HG03378 (cell line): ENCODE results near the gene NDUFAB1.
A peak's percentile ranks its signal among the peaks of the same experiment; 100 is the strongest.
"Not testable (repeated sequence)": the region's sequence is repeated elsewhere in the genome, so short reads cannot be mapped to it uniquely, and the experiment has no call there.

Experiments
- ATAC-seq: cut with Tn5 transposase; IDR thresholded peaks from one replicate; pipeline ENCODE4 v1.9.1; 2021; ENCODE audit warnings: mild to moderate bottlenecking, moderate library complexity; ENCODE audit not compliant: unreplicated experiment

Gene NDUFAB1

DNA sequence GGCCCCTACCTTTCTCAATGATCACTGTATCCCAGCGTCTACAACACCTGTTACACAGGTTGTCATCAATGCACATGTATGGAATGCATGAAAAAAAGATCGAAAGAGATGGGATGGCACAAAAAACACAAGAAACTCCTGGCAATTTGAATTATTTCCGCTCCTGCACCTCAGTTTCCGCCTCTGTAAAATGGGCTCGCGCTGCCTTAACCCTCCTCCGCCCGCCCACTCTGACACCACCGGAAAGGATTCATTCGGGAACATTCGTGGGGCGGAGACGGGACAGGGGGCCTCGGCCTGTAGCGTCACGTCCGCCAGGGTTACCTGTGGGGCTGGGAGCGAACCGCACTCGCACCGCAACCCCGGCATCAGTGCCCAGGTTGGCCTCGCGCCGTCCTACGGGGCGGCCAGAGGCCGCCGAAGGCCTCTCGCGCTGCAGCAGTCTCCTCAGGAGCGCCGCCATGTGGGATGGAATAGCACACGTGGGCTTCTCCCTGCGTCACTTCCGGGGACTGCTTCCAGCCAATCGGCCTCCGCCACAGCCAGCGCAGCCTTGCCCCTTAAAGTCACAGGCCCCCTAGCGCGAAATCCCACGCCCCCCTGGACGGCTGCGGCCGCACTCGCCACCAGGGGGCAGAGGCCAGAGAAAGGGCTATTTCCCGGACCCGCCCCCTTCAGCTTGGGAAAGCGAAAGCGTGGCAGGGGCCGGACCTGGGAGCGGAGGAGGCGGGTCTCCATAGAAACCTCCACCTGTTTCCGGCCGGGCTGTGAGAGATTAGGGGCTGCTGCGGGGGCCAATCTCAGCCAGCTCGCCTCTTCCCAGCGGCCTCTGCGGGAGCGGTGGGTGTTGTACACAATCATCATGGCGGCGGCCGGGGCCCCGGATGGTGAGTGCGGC, 39.0 kb downstream of the NDUFAB1 start, which contains the start of the genes EARS2 and UBFD1:
Gene EARS2 (minus strand): TSS at position 470 of the 898 bp plus-strand sequence. CDS start 7 bp downstream, at position 463.
Gene UBFD1 (plus strand): TSS at position 847 of the 898 bp plus-strand sequence. CDS start 16 bp downstream, at position 863.
- ATAC-seq = peak; percentile 89

DNA sequence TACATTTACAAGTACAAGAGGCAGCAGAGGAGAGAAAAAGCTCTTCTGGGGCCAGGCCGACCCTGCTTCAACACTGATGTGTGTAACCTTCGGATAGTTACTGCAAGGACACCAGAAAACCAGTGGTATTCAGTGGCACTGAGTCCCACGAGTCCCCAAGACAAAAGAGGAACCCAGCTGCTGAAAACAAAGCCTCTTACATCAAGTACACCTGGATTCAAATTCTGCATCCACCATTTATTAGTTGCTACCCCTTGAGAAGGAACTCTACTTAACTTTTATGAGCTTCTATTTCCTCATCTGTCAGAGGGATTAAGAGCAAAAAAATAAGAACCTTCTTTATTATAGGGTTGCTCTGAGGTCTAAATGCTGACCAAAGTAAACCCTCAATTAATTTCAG, 41.6 kb downstream of the NDUFAB1 start:
- ATAC-seq = no peak

DNA sequence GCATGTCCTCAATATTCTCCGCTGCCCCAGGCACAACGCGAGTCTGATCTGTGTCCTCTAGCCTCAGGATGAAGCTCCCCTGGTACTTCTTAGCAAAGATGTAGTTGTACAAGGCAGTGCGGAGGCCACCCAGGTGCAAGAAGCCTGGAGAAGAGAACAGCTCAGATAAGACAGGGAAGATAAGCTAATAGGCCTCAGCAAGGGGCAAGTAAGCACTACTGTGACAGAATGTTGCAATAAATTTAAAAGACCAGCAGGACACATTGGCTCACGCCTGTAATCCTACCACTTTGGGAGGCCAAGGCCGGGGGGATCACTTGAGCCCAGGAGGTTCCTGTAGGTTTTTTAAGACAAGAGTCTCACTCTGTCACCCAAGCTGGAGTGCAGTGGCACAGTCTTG, 44.0 kb downstream of the NDUFAB1 start:
- no peak for ATAC-seq

DNA sequence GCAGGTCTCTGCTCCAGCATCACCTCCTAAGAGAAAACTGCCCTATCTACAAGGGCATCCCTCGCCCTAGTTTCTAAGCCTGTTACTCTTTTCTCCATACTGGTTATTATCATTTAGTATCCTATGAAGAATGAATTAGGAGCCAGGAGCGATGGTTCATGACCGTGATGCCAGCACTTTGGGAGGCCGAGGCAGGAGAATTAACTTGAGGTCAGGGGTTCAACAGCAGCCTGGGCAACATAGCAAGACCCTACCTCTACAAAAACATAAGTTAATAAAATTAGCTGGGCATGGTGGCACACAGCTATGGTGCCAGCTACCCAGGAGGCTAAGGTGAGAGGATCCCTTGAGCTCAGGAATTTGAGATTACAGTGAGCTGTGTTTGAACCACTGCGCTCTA, 46.2 kb downstream of the NDUFAB1 start:
- no peak for ATAC-seq

DNA sequence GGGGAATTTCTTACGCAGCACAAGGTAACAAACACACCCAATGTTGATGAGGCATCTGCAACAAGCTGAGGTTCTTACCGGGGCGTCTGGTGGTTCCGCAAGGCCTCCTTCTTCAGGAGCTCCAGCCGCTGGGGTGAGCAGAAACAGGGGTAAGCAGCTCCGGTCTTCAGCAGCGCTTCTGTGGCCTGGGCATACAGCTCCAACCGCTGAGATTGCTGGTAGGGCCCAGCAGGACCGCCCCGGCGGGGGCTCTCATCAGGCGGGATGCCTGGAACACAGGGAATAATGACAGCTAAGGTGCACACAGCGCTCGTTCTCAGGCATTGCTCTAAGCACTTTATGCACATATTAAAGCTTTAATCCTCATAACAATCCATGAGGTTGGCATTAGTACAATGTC, 51.7 kb downstream of the NDUFAB1 start:
- no peak for ATAC-seq

DNA sequence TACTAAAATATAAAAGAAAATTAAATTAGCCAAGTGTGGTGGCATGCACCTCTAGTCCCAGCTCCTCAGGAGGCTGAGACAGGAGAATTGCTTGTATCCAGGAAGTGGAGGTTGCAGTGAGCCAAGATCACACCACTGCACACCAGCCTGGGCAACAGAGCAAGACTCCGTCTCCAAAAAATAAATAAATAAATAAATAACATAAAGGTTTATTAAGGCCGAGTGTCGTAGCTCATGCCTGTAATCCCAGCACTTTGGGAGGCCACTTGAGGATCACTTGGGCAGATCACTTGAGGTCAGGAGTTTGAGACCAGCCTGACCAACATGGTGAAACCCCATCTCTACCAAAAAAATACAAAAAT, 55.3 kb downstream of the NDUFAB1 start:
- not testable (repeated sequence) for ATAC-seq

DNA sequence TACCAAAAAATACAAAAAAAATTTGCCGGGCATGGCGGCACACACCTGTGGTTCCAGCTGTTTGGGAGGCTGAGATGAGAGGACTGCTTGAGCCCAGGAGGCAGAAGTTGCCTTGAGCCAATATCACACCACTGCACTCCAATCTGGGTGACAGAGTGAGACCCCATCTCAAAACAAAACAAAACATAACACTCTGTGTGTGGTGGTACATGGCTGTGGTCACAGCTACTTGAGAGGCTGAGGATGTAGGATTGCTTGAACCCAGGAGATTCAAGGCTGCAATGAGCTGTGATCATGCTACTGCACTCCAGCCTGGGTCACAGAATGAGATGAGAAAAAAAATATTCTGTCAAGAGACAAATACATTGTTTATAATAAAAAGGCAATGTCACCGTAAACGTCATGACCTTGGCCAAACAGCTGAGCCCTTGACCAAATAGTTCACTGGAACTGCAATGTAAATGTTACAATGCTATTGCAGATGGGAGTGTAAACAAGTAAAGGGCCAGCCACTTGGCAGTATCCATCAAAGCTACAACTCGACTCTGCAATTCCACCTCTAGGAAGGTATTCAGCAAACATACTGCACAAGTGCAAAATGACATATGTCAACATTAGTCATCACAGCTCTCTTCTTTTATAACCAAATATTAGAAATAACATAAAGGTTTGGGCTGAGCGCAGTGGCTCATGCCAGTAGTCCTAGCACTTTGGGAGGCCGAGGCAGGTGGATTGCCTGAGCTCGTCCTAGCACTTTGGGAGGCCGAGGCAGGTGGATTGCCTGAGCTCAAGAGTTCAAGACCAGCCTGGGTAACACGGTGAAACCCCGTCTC, 55.9 kb downstream of the NDUFAB1 start:
- ATAC-seq = no peak

DNA sequence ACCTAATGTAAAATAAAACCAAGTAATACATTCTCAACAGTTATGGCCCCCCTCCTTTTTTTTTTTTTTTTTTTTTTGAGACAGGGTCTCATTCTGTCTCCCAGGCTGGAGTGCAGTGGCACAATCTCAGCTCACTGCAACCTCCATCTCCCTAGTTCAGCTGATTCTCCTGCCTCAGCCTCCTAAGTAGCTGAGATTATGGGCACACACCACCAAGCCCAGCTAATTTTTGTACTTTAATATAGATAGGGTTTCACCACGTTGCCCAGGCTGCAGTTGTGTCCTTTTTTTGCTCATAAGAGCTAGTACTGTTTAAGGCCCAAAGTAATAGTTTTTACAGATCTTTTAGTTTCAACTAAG, 57.2 kb downstream of the NDUFAB1 start:
- no peak for ATAC-seq

DNA sequence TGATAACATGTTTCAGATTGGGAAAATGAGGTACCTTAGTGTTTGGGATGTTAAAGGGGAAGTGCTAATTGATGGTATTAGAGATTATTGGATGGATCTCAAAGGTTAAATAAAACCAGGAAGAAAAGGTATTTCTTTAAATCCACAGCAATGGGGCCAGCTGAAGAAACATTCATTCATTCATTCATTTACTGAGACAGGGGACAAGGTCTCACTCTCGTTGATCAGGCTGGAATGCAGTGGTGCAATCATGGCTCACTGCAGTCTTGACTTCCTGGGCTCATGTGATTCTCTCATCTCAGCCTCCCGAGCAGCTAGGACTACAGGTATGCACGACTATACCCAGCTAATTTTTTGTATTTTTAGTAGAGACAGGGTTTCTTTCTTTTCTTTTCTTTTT, 58.7 kb downstream of the NDUFAB1 start:
- ATAC-seq = no peak

DNA sequence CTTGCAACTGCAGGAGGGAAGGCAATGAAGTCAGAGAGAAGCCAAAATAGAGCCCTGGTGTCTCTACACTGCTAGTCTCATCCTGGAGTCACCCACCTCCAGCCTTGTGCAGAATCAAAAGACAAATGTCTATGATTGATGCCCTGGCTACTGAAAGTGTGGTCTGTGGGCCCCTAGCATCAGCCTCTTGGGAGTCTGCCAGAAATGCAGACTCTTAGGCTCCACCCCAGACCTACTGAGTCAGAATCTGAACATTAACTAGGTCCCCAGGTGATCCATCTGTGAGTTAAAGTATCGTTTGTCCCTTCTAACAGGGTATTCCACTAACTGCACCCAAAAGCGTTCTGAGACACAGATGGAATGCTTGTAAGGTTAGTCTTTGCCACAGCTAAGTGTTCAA, 60.2 kb downstream of the NDUFAB1 start:
- ATAC-seq = no peak

DNA sequence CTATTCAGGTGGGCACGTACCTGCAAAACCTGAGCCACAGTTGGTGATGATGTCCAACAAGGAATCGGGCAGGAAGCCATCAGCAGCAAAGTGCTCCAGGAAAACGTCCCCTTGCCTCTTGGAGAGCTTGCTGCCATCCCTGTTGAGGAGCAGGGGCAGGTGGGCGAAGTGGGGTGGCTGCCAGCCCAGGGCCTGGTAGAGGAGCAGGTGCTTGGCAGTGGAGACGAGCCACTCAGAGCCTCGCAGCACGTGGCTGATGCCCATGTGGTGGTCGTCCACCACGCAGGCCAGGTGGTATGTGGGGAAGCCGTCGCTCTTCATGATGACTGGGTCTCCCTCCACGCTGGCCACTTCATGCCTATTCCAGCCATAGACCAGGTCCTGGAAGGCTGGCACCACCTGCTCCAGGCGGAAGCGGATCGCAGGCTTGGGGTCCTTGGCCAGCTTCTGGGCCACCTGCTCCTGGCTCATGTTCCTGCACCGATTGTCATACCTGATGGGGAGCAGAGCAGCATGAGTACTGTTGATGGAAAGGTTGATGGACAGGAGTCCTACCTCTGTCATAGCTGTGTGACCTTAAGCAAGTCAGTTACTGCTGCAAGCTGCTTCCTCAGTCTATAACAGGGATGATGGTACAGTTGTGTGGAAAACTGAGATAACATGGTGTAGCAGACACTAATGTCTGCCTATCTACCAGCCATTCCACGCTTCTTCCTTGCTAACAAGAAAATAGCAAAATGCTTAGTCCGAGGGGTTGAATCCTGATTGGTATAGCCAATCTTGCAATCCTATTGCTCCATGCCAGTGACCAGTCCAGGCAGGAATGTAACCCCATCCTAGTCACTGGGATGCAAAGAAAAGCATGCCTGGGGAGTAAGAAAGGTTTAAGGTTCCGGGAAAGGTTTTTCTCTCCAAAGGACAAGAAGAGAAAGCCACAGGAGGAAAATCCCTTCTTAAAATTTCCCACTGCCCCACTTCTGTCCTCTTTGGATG, 61.0 kb downstream of the NDUFAB1 start:
- no peak for ATAC-seq

DNA sequence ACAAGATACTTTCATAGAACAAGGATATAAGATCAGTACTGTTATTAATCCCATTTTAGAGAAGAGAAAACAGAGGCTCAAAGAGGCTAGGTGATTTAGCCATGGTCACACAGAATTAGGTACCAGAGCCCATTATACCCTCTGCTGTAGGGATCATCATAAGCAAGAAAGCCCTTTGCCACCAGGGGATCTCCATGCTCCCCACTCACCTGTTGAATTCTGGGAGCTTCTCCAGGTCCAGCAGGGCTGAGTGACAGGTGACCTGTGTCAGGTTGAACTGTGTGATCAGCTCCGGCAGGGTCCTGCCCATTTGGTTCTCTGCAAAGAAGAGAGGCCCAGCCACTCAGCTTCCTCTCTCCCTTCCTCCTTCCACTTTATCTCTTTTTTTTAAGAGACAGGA, 63.7 kb downstream of the NDUFAB1 start:
- ATAC-seq = no peak
